GM12878 (cell line): ENCODE measurements around the gene MYLK4. TPM values are rescaled to one million over a fixed set of nuclear protein-coding genes. Genes with fewer than 3 reads are reported as not detected.
A peak's percentile ranks its signal among the peaks of the same experiment; 100 is the strongest.

ENCODE experiments used
- ATAC-seq: fragments of 200-7000 bp; cut with Tn5 transposase; 3 replicates; pipeline ENCODE4 v1.9.1; 2020; ENCODE audit warnings: mild to moderate bottlenecking, moderate library complexity
- BruUV-seq: library from RNA; stranded (reverse); fragments of 400-500 nt; replicated peaks from 2 replicates; lab custom pipeline; 2021; lab: Mats Ljungman, UMichigan
- CTCF ChIA-PET: fragments of 300-600 bp; sonication (Branson Sonifier 250); formaldehyde crosslinking; extraction: SDS; loops from one replicate; lab custom pipeline; 2021; ENCODE audit warnings: inconsistent platforms; lab: Yijun Ruan, JAX
- POLR2A ChIA-PET: fragments of 350-600 bp; formaldehyde crosslinking; extraction: SDS; loops from one replicate; lab custom pipeline; 2021; ENCODE audit warnings: inconsistent platforms; lab: Charles Lee
- RAD21 ChIA-PET: fragments of 300-600 bp; sonication (Branson Sonifier 250); formaldehyde crosslinking; loops from one replicate; lab custom pipeline; 2023; ENCODE audit warnings: antibody characterized with exemption; ENCODE audit not compliant: unreplicated experiment; lab: Charles Lee
- SMC1A ChIA-PET: fragments of 300-600 bp; sonication (Branson Sonifier 250); formaldehyde crosslinking; loops from one replicate; lab custom pipeline; 2023; ENCODE audit not compliant: unreplicated experiment, uncharacterized antibody; lab: Charles Lee
- DNase-seq: peaks from one replicate; pipeline ENCODE4 v3.0.0-alpha.2; 2011; ENCODE audit warnings: low read depth, low spot score
- FAIRE-seq: peaks from 3 replicates; lab custom pipeline; 2011; peaks lifted over from hg19 to GRCh38; lab: Jason Lieb, UNC
- H2AFZ ChIP-seq: 2 replicates; pipeline ENCODE4 v1.6.0; 2011; ENCODE audit warnings: low read depth, low read length, control low read depth; ENCODE audit not compliant: control insufficient read depth
- H3K27ac ChIP-seq: 2 replicates; pipeline ENCODE4 v1.5.1; 2011; ENCODE audit warnings: control low read depth; ENCODE audit not compliant: control insufficient read depth, insufficient read depth
- H3K27me3 ChIP-seq, 2 experiments: replicated peaks in 1 of 2; 2 replicates each; pipeline versions ENCODE4 v1.6.0 to v1.6.1; 2011; ENCODE audit warnings: low read length in 1 of 2; ENCODE audit not compliant: control insufficient read depth in 2 of 2, insufficient read depth in 2 of 2
- H3K36me3 ChIP-seq, 2 experiments: 2 replicates each; pipeline ENCODE4 v1.5.1; 2011; ENCODE audit warnings: low read length in 1 of 2; ENCODE audit not compliant: control insufficient read depth in 2 of 2, insufficient read depth in 2 of 2
- H3K4me1 ChIP-seq: 2 replicates; pipeline ENCODE4 v1.6.1; 2011; ENCODE audit warnings: mild to moderate bottlenecking, low read length, moderate library complexity, mixed read lengths; ENCODE audit not compliant: control insufficient read depth, insufficient read depth
- H3K4me2 ChIP-seq: 2 replicates; pipeline ENCODE4 v1.6.0; 2011; ENCODE audit warnings: control low read depth; ENCODE audit not compliant: control insufficient read depth, insufficient read depth
- H3K4me3 ChIP-seq: fragments of 200-600 bp; sonication (generic); 2 replicates; pipeline ENCODE4 v1.5.1; 2016
- H3K79me2 ChIP-seq: 2 replicates; pipeline ENCODE4 v1.6.0; 2011; ENCODE audit warnings: low read length; ENCODE audit not compliant: control insufficient read depth, insufficient read depth
- H3K9ac ChIP-seq: 2 replicates; pipeline ENCODE4 v1.8.0; 2011; ENCODE audit warnings: low read length, control low read depth, mixed read lengths; ENCODE audit not compliant: control insufficient read depth, insufficient read depth
- H3K9me3 ChIP-seq: replicated peaks from 3 replicates; pipeline ENCODE4 v1.5.1; 2011; ENCODE audit warnings: mild to moderate bottlenecking, low read length; ENCODE audit not compliant: control insufficient read depth, insufficient read depth
- H4K20me1 ChIP-seq: 2 replicates; pipeline ENCODE4 v1.6.0; 2011; ENCODE audit not compliant: control insufficient read depth, insufficient read depth
- ATF2 ChIP-seq: IDR thresholded peaks from 2 replicates; pipeline ENCODE4 v1.6.1; 2012; ENCODE audit warnings: low read length, inconsistent platforms
- BHLHE40 ChIP-seq, 2 experiments: fragments of 450-650 bp in 1 of 2; IDR thresholded peaks; 2 replicates each; pipeline ENCODE4 v1.6.1; 2011 to 2017; ENCODE audit warnings: low read depth in 2 of 2, borderline replicate concordance in 1 of 2, improper control_type of control experiment in 1 of 2, low read length in 1 of 2, mild to moderate bottlenecking in 1 of 2
- BRCA1 ChIP-seq: IDR thresholded peaks from 2 replicates; pipeline ENCODE4 v1.6.1; 2011; ENCODE audit warnings: low read depth, low read length, improper control_type of control experiment
- CHD2 ChIP-seq: IDR thresholded peaks from 2 replicates; pipeline ENCODE4 v1.6.1; 2011; ENCODE audit warnings: low read depth, low read length, improper control_type of control experiment, borderline replicate concordance
- EP300 ChIP-seq, 2 experiments: fragments of 150-350 bp in 1 of 2; IDR thresholded peaks; 2 replicates each; pipeline ENCODE4 v1.6.1; 2011 to 2012; ENCODE audit warnings: low read depth in 2 of 2, low read length in 2 of 2, borderline replicate concordance in 1 of 2, improper control_type of control experiment in 1 of 2, inconsistent platforms in 1 of 2; ENCODE audit not compliant: control insufficient read depth in 1 of 2
- IKZF1 ChIP-seq: fragments of 450-650 bp; conservative IDR thresholded peaks from 2 replicates; pipeline ENCODE4 v1.6.1; 2017; ENCODE audit warnings: antibody characterized with exemption, mild to moderate bottlenecking
- IRF4 ChIP-seq: IDR thresholded peaks from 2 replicates; pipeline ENCODE4 v1.6.1; 2011; ENCODE audit warnings: low read depth, low read length
- IRF5 ChIP-seq: fragments of 450-650 bp; IDR thresholded peaks from 2 replicates; pipeline ENCODE4 v1.6.1; 2017; ENCODE audit warnings: borderline replicate concordance
- MAX ChIP-seq: IDR thresholded peaks from 2 replicates; pipeline ENCODE4 v1.6.1; 2012; ENCODE audit warnings: low read depth, low read length, improper control_type of control experiment
- MEF2A ChIP-seq: IDR thresholded peaks from 2 replicates; pipeline ENCODE4 v1.6.1; 2011; ENCODE audit warnings: low read depth, mild to moderate bottlenecking, low read length, moderate library complexity; ENCODE audit not compliant: insufficient read depth
- PKNOX1 ChIP-seq: fragments of 450-650 bp; IDR thresholded peaks from 2 replicates; pipeline ENCODE4 v1.6.1; 2016; ENCODE audit warnings: mild to moderate bottlenecking
- REST ChIP-seq: IDR thresholded peaks from 2 replicates; pipeline ENCODE4 v1.6.1; 2012; ENCODE audit warnings: mild to moderate bottlenecking, low read depth, low read length
- RUNX3 ChIP-seq: IDR thresholded peaks from 2 replicates; pipeline ENCODE4 v1.6.1; 2012; ENCODE audit warnings: low read length, inconsistent platforms
- WGBS: methylation state at CpG from one replicate; pipeline ENCODE4 v1.1.6; 2016; ENCODE audit warnings: low lambda C conversion rate; ENCODE audit not compliant: insufficient replicate concordance, insufficient coverage; ENCODE audit errors: missing lambda C conversion rate; 5-methylcytosine and 5-hydroxymethylcytosine counted together
- in situ Hi-C: fragments of 300-500 bp; cut with MboI; formaldehyde crosslinking; loops from 9 replicates; pipeline ENCODE4 v1.14.3; 2018; ENCODE audit warnings: mixed read lengths
- intact Hi-C: fragments of 100-400 bp; cut with micrococcal nuclease; formaldehyde crosslinking; loops from one replicate; pipeline ENCODE4 v1.14.2; 2022; ENCODE audit not compliant: unreplicated experiment
- polyA plus RNA-seq, 11 experiments: library from polyadenylated mRNA; depleted of rRNA in 4 of 11; unstranded in 6 of 11; stranded (reverse) in 5 of 11; fragments of >200 nt; fragmentation: Nextera tagmentation in 4 of 11; fragmentation: Illumina TruSeq in 1 of 11; extraction: Ambion mirVana in 4 of 11; extraction: Trizol in 1 of 11; gene quantifications; 1 replicate in 1 of 11; 2 replicates in 10 of 11; pipeline versions ENCODE4 v1.2.1 to v1.2.3, GENCODE V29; 2011 to 2016; ENCODE audit warnings: inconsistent platforms in 2 of 11, missing spikeins in 2 of 11, low read depth in 1 of 11
- total RNA-seq, 4 experiments: library from RNA; depleted of rRNA in 3 of 4; stranded (reverse); fragments of >200 nt in 3 of 4; fragmentation: Illumina TruSeq in 1 of 4; extraction: Trizol in 1 of 4; gene quantifications; 2 replicates each; pipeline versions ENCODE4 v1.2.1 to v1.2.3, GENCODE V29; 2013 to 2021

Gene MYLK4
- total and polyA plus RNA-seq, 10 of the 15 experiments (the other 5 are each of a cell fraction or from before 2014, with no cell fraction given): under 0.01 to 0.09 (median 0.05) TPM; not detected in 1

- TF ChIP-seq MAX (no peak), IRF4 (no peak), IKZF1 (no peak), ATF2 (no peak), REST (no peak)
These were observed 85.3 kb downstream of the MYLK4 start (continued) for GRCh38 chr6:2665146-2666070.

- H2AFZ ChIP-seq: no peak overlapping the region; the same call in 1 of the 2 replicates
- H3K9ac ChIP-seq: no peak overlapping the region
- H3K4me3 ChIP-seq: no peak overlapping the region
- ChIA-PET RAD21 (no interaction called here), CTCF (no interaction called here), SMC1A (no interaction called here), POLR2A (no interaction called here)
- H4K20me1 ChIP-seq: no peaks in the 10 kb centered on the region
- BruUV-seq: no TSS peak
- peaks cover 10% of the 10 kb centered on the region for H3K4me1 ChIP-seq
- intact Hi-C loops: no loop called here
- WGBS: 32% methylated on average over 4 of the region's 4 CpGs
- H3K27me3 ChIP-seq: no peaks in the 10 kb centered on the region
- no peak overlapping the region for H3K4me2 ChIP-seq
- no peak overlapping the region for H3K27ac ChIP-seq
- H3K79me2 ChIP-seq: no peaks in the 10 kb centered on the region
- DNase-seq: peak; percentile 16
- peak; percentile 59 for ATAC-seq
- H3K36me3 ChIP-seq: no peaks in the 10 kb centered on the region
- in situ Hi-C loops: no loop called here
- FAIRE-seq: no peak
- H3K9me3 ChIP-seq: no peaks in the 10 kb centered on the region; the same call in 1 of the 3 replicates
- peak; percentile 39; the same call in 1 of the 2 replicates for TF ChIP-seq BRCA1
- TF ChIP-seq EP300 (IDR thresholded peaks at IDR 0.05; ENCODE audit: borderline replicate concordance in 1 of 2, control insufficient read depth in 1 of 2, low read depth in 2 of 2, low read length in 2 of 2): no peak
- peak; percentile 89 for TF ChIP-seq CHD2
- TF ChIP-seq PKNOX1: peak; percentile 60; the same call in 1 of the 2 replicates
- peak; percentile 64 for TF ChIP-seq RUNX3
- peak; percentile 46; the same call in 1 of the 2 replicates for TF ChIP-seq IRF5
- no peak for TF ChIP-seq MEF2A
- TF ChIP-seq BHLHE40 (IDR thresholded peaks at IDR 0.05; ENCODE audit: borderline replicate concordance in 1 of 2, low read depth in 2 of 2, low read length in 1 of 2): peak; percentile 72 to 91
These were observed 87.6 kb downstream of the MYLK4 start for GRCh38 chr6:2663123-2663522.
